Calu3 (cell line): ENCODE results near the gene SLC44A1. TPM values are rescaled to one million over a fixed set of nuclear protein-coding genes. Genes with fewer than 3 reads are reported as not detected.

Experiments
- BruUV-seq: library from RNA; stranded (reverse); fragments of 400-500 nt; replicated peaks from 2 replicates; lab custom pipeline; 2021; lab: Mats Ljungman, UMichigan
- CTCF ChIA-PET: fragments of 300-600 bp; sonication (Branson Sonifier 250); formaldehyde crosslinking; loops from one replicate; lab custom pipeline; 2022; ENCODE audit warnings: antibody characterized with exemption; lab: Charles Lee
- DNase-seq: peaks from one replicate; pipeline ENCODE4 v3.0.0; 2022
- H3K27ac Mint-ChIP-seq: one replicate; pipeline ENCODE4 v1.8.0; 2022; ENCODE audit warnings: mixed read lengths; ENCODE audit not compliant: unreplicated experiment
- H3K27me3 Mint-ChIP-seq: one replicate; pipeline ENCODE4 v1.8.0; 2022; ENCODE audit warnings: mixed read lengths; ENCODE audit not compliant: unreplicated experiment
- H3K36me3 Mint-ChIP-seq: one replicate; pipeline ENCODE4 v1.8.0; 2022; ENCODE audit warnings: mild to moderate bottlenecking, moderate library complexity, mixed read lengths; ENCODE audit not compliant: insufficient read depth, unreplicated experiment
- H3K4me1 Mint-ChIP-seq: one replicate; pipeline ENCODE4 v1.8.0; 2022; ENCODE audit warnings: mild to moderate bottlenecking, low read depth, mixed read lengths; ENCODE audit not compliant: unreplicated experiment
- H3K4me3 Mint-ChIP-seq: one replicate; pipeline ENCODE4 v1.8.0; 2022; ENCODE audit warnings: mild to moderate bottlenecking, low read depth, moderate library complexity, mixed read lengths; ENCODE audit not compliant: unreplicated experiment
- H3K9me3 Mint-ChIP-seq: one replicate; pipeline ENCODE4 v1.8.0; 2022; ENCODE audit warnings: low read depth, mixed read lengths; ENCODE audit not compliant: unreplicated experiment
- intact Hi-C: fragments of 100-400 bp; cut with micrococcal nuclease; formaldehyde crosslinking; loops from one replicate; pipeline ENCODE4 v1.10.0; 2022; ENCODE audit not compliant: unreplicated experiment
- total RNA-seq: library from RNA; stranded (reverse); gene quantifications from 2 replicates; pipeline ENCODE4 v1.2.3, GENCODE V29; 2022
- TF ChIP-seq, protein P1 (sequence below): fragments of 200-600 bp; IDR thresholded peaks from one replicate; pipeline ENCODE4 v1.8.0; 2022; ENCODE audit warnings: antibody characterized with exemption; ENCODE audit not compliant: unreplicated experiment

SLC44A1 gene
- total RNA-seq, 1 experiment from 2014 or later, result 41.2 TPM

GRCh38 chr9:105373723-105374122 is 129.3 kb downstream of the SLC44A1 start:
- TF ChIP-seq, protein P1, sequence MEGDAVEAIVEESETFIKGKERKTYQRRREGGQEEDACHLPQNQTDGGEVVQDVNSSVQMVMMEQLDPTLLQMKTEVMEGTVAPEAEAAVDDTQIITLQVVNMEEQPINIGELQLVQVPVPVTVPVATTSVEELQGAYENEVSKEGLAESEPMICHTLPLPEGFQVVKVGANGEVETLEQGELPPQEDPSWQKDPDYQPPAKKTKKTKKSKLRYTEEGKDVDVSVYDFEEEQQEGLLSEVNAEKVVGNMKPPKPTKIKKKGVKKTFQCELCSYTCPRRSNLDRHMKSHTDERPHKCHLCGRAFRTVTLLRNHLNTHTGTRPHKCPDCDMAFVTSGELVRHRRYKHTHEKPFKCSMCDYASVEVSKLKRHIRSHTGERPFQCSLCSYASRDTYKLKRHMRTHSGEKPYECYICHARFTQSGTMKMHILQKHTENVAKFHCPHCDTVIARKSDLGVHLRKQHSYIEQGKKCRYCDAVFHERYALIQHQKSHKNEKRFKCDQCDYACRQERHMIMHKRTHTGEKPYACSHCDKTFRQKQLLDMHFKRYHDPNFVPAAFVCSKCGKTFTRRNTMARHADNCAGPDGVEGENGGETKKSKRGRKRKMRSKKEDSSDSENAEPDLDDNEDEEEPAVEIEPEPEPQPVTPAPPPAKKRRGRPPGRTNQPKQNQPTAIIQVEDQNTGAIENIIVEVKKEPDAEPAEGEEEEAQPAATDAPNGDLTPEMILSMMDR, result no peak
- DNase-seq, result no peak
- H3K27ac Mint-ChIP-seq, result no peak overlapping the region
- intact Hi-C loops, result no loop called here
- no peaks in the 10 kb centered on the region for H3K4me1 Mint-ChIP-seq
- H3K27me3 Mint-ChIP-seq, result no peaks in the 10 kb centered on the region
- H3K9me3 Mint-ChIP-seq, result no peaks in the 10 kb centered on the region
- no TSS peak for BruUV-seq
- no peaks in the 10 kb centered on the region for H3K36me3 Mint-ChIP-seq
- no peak overlapping the region for H3K4me3 Mint-ChIP-seq
- CTCF ChIA-PET, result no interaction called here

DNA sequence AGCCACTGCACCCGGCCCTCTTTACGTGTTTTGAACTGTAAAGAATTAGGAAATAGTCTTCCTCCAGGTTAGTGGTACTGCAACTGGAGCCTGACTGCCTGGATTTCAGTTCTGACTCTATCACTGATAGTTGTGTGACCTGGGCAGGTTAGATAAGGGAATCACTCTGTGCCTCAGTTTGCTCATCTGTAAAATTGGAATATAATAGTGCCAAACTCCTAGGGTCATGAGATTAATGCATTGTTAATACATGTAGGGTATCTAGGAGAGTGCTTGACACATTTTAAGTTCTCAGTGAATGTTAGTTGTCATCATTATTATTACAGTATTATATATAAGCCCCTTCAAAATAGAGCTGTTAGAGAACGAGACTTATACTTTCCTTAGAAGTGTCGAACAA is 130.9 kb downstream of the SLC44A1 start:
- intact Hi-C loops, result no loop called here
- Mint-ChIP-seq H3K36me3 (no peaks in the 10 kb centered on the region), H3K4me3 (no peak overlapping the region), H3K27ac (no peak overlapping the region), H3K9me3 (no peaks in the 10 kb centered on the region), H3K4me1 (no peaks in the 10 kb centered on the region), H3K27me3 (no peaks in the 10 kb centered on the region)
- DNase-seq, result no peak
- BruUV-seq, result no TSS peak
- CTCF ChIA-PET, result no interaction called here
- TF ChIP-seq, protein P1, result no peak

DNA sequence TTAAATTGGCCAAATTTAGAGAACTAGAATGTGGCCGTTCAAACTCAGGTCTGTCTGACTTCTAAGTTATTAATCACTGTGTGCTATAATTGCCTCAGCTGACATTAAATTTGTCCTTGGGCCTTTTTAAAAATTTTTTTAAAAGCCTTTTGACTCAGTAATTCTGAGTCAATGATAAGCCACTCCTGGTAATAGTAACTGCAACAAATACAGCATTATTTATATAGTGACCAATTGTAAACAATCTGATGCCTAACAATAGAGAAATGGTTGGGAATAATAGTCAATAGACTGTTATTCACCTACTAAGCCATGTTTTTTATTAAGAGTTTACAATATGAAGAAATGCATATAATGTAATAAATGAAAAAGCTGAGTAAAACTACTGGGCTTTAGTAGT is 132.4 kb downstream of the SLC44A1 start:
- no peaks in the 10 kb centered on the region for H3K4me1 Mint-ChIP-seq
- H3K27ac Mint-ChIP-seq, result no peak overlapping the region
- CTCF ChIA-PET, result interaction anchor here (0.7 kb wide), 1 partner anchor 280 kb away, joined by 3 read pairs; no protein-coding TSS in a partner anchor
- DNase-seq, result no peak
- H3K36me3 Mint-ChIP-seq, result no peaks in the 10 kb centered on the region
- TF ChIP-seq, protein P1, result no peak
- H3K4me3 Mint-ChIP-seq, result no peak overlapping the region
- no peaks in the 10 kb centered on the region for H3K27me3 Mint-ChIP-seq
- no TSS peak for BruUV-seq
- H3K9me3 Mint-ChIP-seq, result no peaks in the 10 kb centered on the region
- intact Hi-C loops, result no loop called here

GRCh38 chr9:105385381-105385985 is 141.0 kb downstream of the SLC44A1 start:
- BruUV-seq, result no TSS peak
- TF ChIP-seq, protein P1, result no peak
- CTCF ChIA-PET, result interaction anchor here (0.6 kb wide), 1 partner anchor 173 kb away, joined by 4 read pairs; no protein-coding TSS in a partner anchor
- Mint-ChIP-seq H3K36me3 (peaks cover 4% of the 10 kb centered on the region), H3K4me3 (no peak overlapping the region), H3K4me1 (no peaks in the 10 kb centered on the region), H3K27ac (no peak overlapping the region), H3K27me3 (no peaks in the 10 kb centered on the region), H3K9me3 (no peaks in the 10 kb centered on the region)
- no peak for DNase-seq
- intact Hi-C loops, result no loop called here
